SU-DHL-6 (cell line): Measurements from ENCODE around the gene DDX39B.

Experiments
- EZH2phosphoT487 ChIP-seq: fragments of 200-600 bp; sonication (generic), shearing (Covaris generic); conservative IDR thresholded peaks from 2 replicates; pipeline ENCODE4 v1.6.1; 2018; ENCODE audit warnings: mild to moderate bottlenecking, antibody characterized with exemption, low read length, moderate library complexity, mixed read lengths
- TF ChIP-seq, protein P1 (sequence below): fragments of 200-600 bp; sonication (generic); IDR thresholded peaks from one replicate; pipeline ENCODE4 v1.5.1; 2017; ENCODE audit warnings: antibody characterized with exemption, mild to moderate bottlenecking, low read length, moderate library complexity; ENCODE audit not compliant: insufficient read depth, poor library complexity, severe bottlenecking

DNA sequence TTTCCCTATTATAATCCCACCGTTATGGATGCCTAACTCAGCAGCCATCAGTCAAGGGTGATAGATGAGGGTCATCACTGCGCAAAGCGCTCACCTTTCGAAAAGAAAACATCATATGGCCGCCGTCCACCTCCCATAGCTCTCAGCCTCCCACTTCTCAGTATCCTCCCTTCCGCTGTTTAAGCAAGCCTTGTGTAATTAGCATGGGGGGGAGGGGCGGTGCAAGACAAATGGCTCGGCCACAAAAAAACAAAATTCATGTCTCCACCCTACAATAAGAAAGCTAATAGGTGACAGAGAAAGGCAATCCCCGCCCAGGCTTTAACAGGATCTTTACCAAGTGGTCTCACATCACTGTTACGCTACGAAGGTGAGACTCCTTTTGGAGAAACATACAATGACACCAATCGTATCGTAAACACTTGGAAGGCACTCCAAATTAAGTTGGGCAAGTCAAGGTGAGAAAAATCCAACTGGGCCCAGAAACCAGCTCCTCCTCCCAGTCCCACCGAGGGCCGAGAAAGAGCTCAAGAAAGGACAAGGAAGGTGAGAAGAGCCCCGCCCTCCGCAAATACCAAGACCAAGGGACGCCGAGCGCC, 645 bp downstream of the DDX39B start:
- TF ChIP-seq, protein P1, sequence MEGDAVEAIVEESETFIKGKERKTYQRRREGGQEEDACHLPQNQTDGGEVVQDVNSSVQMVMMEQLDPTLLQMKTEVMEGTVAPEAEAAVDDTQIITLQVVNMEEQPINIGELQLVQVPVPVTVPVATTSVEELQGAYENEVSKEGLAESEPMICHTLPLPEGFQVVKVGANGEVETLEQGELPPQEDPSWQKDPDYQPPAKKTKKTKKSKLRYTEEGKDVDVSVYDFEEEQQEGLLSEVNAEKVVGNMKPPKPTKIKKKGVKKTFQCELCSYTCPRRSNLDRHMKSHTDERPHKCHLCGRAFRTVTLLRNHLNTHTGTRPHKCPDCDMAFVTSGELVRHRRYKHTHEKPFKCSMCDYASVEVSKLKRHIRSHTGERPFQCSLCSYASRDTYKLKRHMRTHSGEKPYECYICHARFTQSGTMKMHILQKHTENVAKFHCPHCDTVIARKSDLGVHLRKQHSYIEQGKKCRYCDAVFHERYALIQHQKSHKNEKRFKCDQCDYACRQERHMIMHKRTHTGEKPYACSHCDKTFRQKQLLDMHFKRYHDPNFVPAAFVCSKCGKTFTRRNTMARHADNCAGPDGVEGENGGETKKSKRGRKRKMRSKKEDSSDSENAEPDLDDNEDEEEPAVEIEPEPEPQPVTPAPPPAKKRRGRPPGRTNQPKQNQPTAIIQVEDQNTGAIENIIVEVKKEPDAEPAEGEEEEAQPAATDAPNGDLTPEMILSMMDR = no peak
- TF ChIP-seq EZH2phosphoT487 = no peak
